A549 (cell line): ENCODE data around the gene RPL19. TPM values are rescaled to one million over a fixed set of nuclear protein-coding genes. Genes with fewer than 3 reads are reported as not detected.

Experiments used
- ATAC-seq, 2 experiments: fragments of 200-7000 bp in 1 of 2; fragments of >200 bp in 1 of 2; cut with Nextera tagmentation in 1 of 2; cut with Tn5 transposase in 1 of 2; 3 replicates each; pipeline versions ENCODE4 v1.8.0 to v1.9.1; 2018 to 2020; ENCODE audit warnings: mild to moderate bottlenecking in 1 of 2, moderate library complexity in 1 of 2
- CTCF ChIA-PET: fragments of 300-600 bp; sonication (Branson Sonifier 250); formaldehyde crosslinking; extraction: SDS; loops from one replicate; lab custom pipeline; 2021; ENCODE audit warnings: antibody characterized with exemption, inconsistent platforms; lab: Yijun Ruan, JAX
- POLR2A ChIA-PET: fragments of 350-600 bp; formaldehyde crosslinking; extraction: SDS; loops from one replicate; lab custom pipeline; 2021; ENCODE audit warnings: antibody characterized with exemption, inconsistent platforms; lab: Yijun Ruan, JAX
- DNase-seq, 2 experiments: peaks; one replicate each; pipeline versions ENCODE4 v3.0.0 to v3.0.0-alpha.2; 2011 to 2016; ENCODE audit warnings: low read depth in 1 of 2, low spot score in 1 of 2
- FAIRE-seq: peaks from 2 replicates; lab custom pipeline; 2011; peaks lifted over from hg19 to GRCh38; lab: Jason Lieb, UNC
- H3K27ac ChIP-seq, 2 experiments: fragments of >200 bp; sonication (Bioruptor Twin); formaldehyde crosslinking; 3 replicates each; pipeline ENCODE4 v1.5.1; 2016 to 2017
- H3K4me1 ChIP-seq: fragments of >200 bp; sonication (Bioruptor Twin); formaldehyde crosslinking; 3 replicates; pipeline ENCODE4 v1.6.1; 2016
- H3K4me2 ChIP-seq: fragments of >200 bp; sonication (Bioruptor Twin); formaldehyde crosslinking; 3 replicates; pipeline ENCODE4 v1.6.1; 2016
- H3K4me3 ChIP-seq: fragments of >200 bp; sonication (Bioruptor Twin); formaldehyde crosslinking; 3 replicates; pipeline ENCODE4 v1.5.1; 2016
- H3K9me3 ChIP-seq: fragments of >200 bp; sonication (Bioruptor Twin); formaldehyde crosslinking; 3 replicates; pipeline ENCODE4 v1.6.1; 2016
- ATOH8 ChIP-seq: fragments of 250-450 bp; sonication (Bioruptor Pico); IDR thresholded peaks from 2 replicates; pipeline ENCODE4 v1.5.0; 2020; ENCODE audit warnings: low read depth, mild to moderate bottlenecking, moderate library complexity
- BHLHE40 ChIP-seq: IDR thresholded peaks from 2 replicates; pipeline ENCODE4 v1.6.1; 2012; ENCODE audit warnings: low read depth, low read length, inconsistent platforms
- E2F6 ChIP-seq: IDR thresholded peaks from 2 replicates; pipeline ENCODE4 v1.6.1; 2012; ENCODE audit warnings: low read depth, borderline replicate concordance
- ELK1 ChIP-seq: fragments of 150-350 bp; IDR thresholded peaks from 2 replicates; pipeline ENCODE4 v1.6.1; 2014; ENCODE audit warnings: low read depth, mild to moderate bottlenecking, low read length
- FOSL2 ChIP-seq, 2 experiments: fragments of 450-650 bp in 1 of 2; fragments of >200 bp in 1 of 2; sonication (Bioruptor Twin) in 1 of 2; formaldehyde crosslinking; IDR thresholded peaks; 2 replicates each; pipeline versions ENCODE4 v1.5.0 to v1.6.1; 2016 to 2020; ENCODE audit warnings: mild to moderate bottlenecking in 1 of 2, moderate library complexity in 1 of 2
- GATA3 ChIP-seq: IDR thresholded peaks from 2 replicates; pipeline ENCODE4 v1.6.1; 2012; ENCODE audit warnings: borderline replicate concordance
- HDAC2 ChIP-seq: fragments of 200-600 bp; sonication (generic); IDR thresholded peaks from 2 replicates; pipeline ENCODE4 v1.6.1; 2016
- KDM5A ChIP-seq: fragments of 200-600 bp; sonication (generic); IDR thresholded peaks from 2 replicates; pipeline ENCODE4 v1.6.1; 2016; ENCODE audit warnings: antibody characterized with exemption, mild to moderate bottlenecking
- PBX3 ChIP-seq: IDR thresholded peaks from 2 replicates; pipeline ENCODE4 v1.6.1; 2012
- POLR2A ChIP-seq: IDR thresholded peaks from 2 replicates; pipeline ENCODE4 v1.6.1; 2012; ENCODE audit warnings: mild to moderate bottlenecking, low read length
- POLR2AphosphoS2 ChIP-seq: conservative IDR thresholded peaks from 2 replicates; pipeline ENCODE4 v1.6.1; 2012; ENCODE audit warnings: low read length, improper control_type of control experiment, inconsistent platforms
- RAD21 ChIP-seq, 2 experiments: fragments of >200 bp in 1 of 2; sonication (Bioruptor Twin) in 1 of 2; formaldehyde crosslinking in 1 of 2; IDR thresholded peaks in 1 of 2; conservative IDR thresholded peaks in 1 of 2; 2 replicates in 1 of 2; 3 replicates in 1 of 2; pipeline ENCODE4 v1.6.1; 2012 to 2018; ENCODE audit warnings: inconsistent platforms in 1 of 2
- REST ChIP-seq: fragments of 200-600 bp; sonication (generic); IDR thresholded peaks from 2 replicates; pipeline ENCODE4 v1.6.1; 2016; ENCODE audit warnings: antibody characterized with exemption, mild to moderate bottlenecking, moderate library complexity
- SREBF2 ChIP-seq: fragments of 450-650 bp; IDR thresholded peaks from 2 replicates; pipeline ENCODE4 v1.6.1; 2014; ENCODE audit warnings: mild to moderate bottlenecking, moderate library complexity
- TFCP2L1 ChIP-seq: fragments of 250-450 bp; sonication (Bioruptor Pico); IDR thresholded peaks from 2 replicates; pipeline ENCODE4 v1.5.0; 2021; ENCODE audit warnings: mild to moderate bottlenecking
- USF2 ChIP-seq: fragments of 450-650 bp; IDR thresholded peaks from 2 replicates; pipeline ENCODE4 v1.6.1; 2014; ENCODE audit warnings: antibody characterized with exemption
- ZNF302 ChIP-seq: fragments of 250-450 bp; sonication (Bioruptor Pico); IDR thresholded peaks from 2 replicates; pipeline ENCODE4 v1.9.0; 2021; ENCODE audit warnings: inconsistent platforms, mild to moderate bottlenecking, moderate library complexity
- WGBS: methylation state at CpG from one replicate; pipeline ENCODE4 v1.1.6; 2017; ENCODE audit errors: missing lambda C conversion rate; 5-methylcytosine and 5-hydroxymethylcytosine counted together
- polyA plus RNA-seq, 4 experiments: library from polyadenylated mRNA; depleted of rRNA in 3 of 4; stranded (reverse); fragments of >200 nt; fragmentation: RNase III in 1 of 4; extraction: RNeasy Plus Mini Kit Qiagen cat#74134 plus additional on column Dnase treatment in 1 of 4; gene quantifications; 2 replicates in 3 of 4; 3 replicates in 1 of 4; pipeline ENCODE4 v1.2.3, GENCODE V29; 2011 to 2017

RPL19 gene
- polyA plus RNA-seq, 2 of the 4 experiments (the other 2 are of a cell fraction), result 2,211 to 2,862 TPM

- Histone ChIP-seq H3K4me3 (no peak overlapping the region), H3K4me1 (peaks cover 15% of the 10 kb centered on the region; the same call in 1 of the 3 replicates), H3K27ac (no peak overlapping the region; a peak in 1 of 6 replicates), H3K9me3 (no peaks in the 10 kb centered on the region), H3K4me2 (no peak overlapping the region)
- DNase-seq (no peak), ATAC-seq (no peak), FAIRE-seq (no peak)
- ChIA-PET CTCF (interaction anchor here (0.8 to 31.5 kb wide), 4 partner anchors 9 to 28 kb away, joined by 3 to 1140 read pairs (median 54); no protein-coding TSS in a partner anchor), POLR2A (no interaction called here)
- WGBS, result 54% methylated on average over 8 of the region's 8 CpGs
- TF ChIP-seq ATOH8 (CRISPR knock-in tag) (no peak), POLR2AphosphoS2 (no peak), SREBF2 (no peak), GATA3 (no peak), ELK1 (no peak), PBX3 (no peak), HDAC2 (no peak), REST (no peak), USF2 (no peak), FOSL2 (IDR thresholded peaks at IDR 0.05) (no peak), FOSL2 (CRISPR knock-in tag; IDR thresholded peaks at IDR 0.05) (no peak), RAD21 (conservative IDR thresholded peaks at IDR 0.05 in 1 of 2, IDR thresholded peaks at IDR 0.05 in 1 of 2) (no peak)
These were observed 19.6 kb downstream of the RPL19 start for GRCh38 chr17:39219647-39220154.

- CTCF ChIA-PET, result interaction anchor here (1.4 to 31.5 kb wide), 3 partner anchors 16 to 57 kb away, joined by 6 to 1140 read pairs (median 105); no protein-coding TSS in a partner anchor
- FAIRE-seq (no peak), DNase-seq (no peak)
- no peaks in the 10 kb centered on the region for H3K9me3 ChIP-seq
- no peak overlapping the region for H3K4me2 ChIP-seq
- H3K27ac ChIP-seq, result peak overlapping the region in 1 of 2 experiments; percentile 34; a peak in 1 of 6 replicates
- no peak for TF ChIP-seq TFCP2L1 (CRISPR knock-in tag)
- TF ChIP-seq, all 56 proteins: peak for 0
- H3K4me3 ChIP-seq, result no peak overlapping the region
- H3K4me1 ChIP-seq, result peaks cover 23% of the 10 kb centered on the region
- ATAC-seq, result no peak
- POLR2A ChIA-PET, result interaction anchor here (1.2 kb wide), 1 partner anchor 22 kb away, joined by 4 read pairs; the partner anchor contains the start of gene RPL19
- 86% methylated on average over 6 of the region's 6 CpGs for WGBS
These were observed 21.5 kb downstream of the RPL19 start for GRCh38 chr17:39221572-39221971.

- ChIA-PET POLR2A (interaction anchor here (1.2 kb wide), 1 partner anchor 23 kb away, joined by 4 read pairs; the partner anchor contains the start of gene RPL19), CTCF (interaction anchor here (1.4 to 31.5 kb wide), 4 partner anchors 9 to 36 kb away, joined by 4 to 1140 read pairs (median 56); no protein-coding TSS in a partner anchor)
- peaks cover 23% of the 10 kb centered on the region for H3K4me1 ChIP-seq
- no peaks in the 10 kb centered on the region for H3K9me3 ChIP-seq
- H3K27ac ChIP-seq, result peak overlapping the region in 1 of 2 experiments; percentile 39; a peak in 1 of 6 replicates
- DNase-seq (no peak), FAIRE-seq (no peak), ATAC-seq (no peak)
- 89% methylated on average over 7 of the region's 7 CpGs for WGBS
- H3K4me3 ChIP-seq, result no peak overlapping the region
- no peak overlapping the region for H3K4me2 ChIP-seq
- TF ChIP-seq E2F6, result no peak
- no peak for TF ChIP-seq ZNF302 (CRISPR knock-in tag)
- no peak for TF ChIP-seq ELK1
- TF ChIP-seq POLR2A, result no peak
- TF ChIP-seq POLR2AphosphoS2, result no peak
- no peak for TF ChIP-seq BHLHE40
- TF ChIP-seq KDM5A, result no peak
- TF ChIP-seq REST, result no peak
These were observed 22.1 kb downstream of the RPL19 start for GRCh38 chr17:39222151-39222550.
